Heart left ventricle (tissue), 13 donors: Measurements from ENCODE around the gene ARFGAP1.

Experiments
- POLR2A ChIP-seq, 2 donors: fragments of 450-650 bp; IDR thresholded peaks; one replicate each; pipeline ENCODE4 v1.6.1; 2017; ENCODE audit warnings: antibody characterized with exemption in 2 of 2, mild to moderate bottlenecking in 2 of 2, moderate library complexity in 2 of 2
- TF ChIP-seq, protein P1 (sequence below), 12 donors: fragments of 200-600 bp; sonication (generic) in 4 of 12; IDR thresholded peaks; one replicate each; pipeline versions ENCODE4 v1.5.0 to v1.8.0; 2018 to 2022; ENCODE audit warnings: antibody characterized with exemption in 12 of 12, mild to moderate bottlenecking in 5 of 12
- donor health status: ischemic (EF 13 %, LVEDD 7.1; RV severe dilation, severe dysfunction).
- donor health status: DM: no; HTN: yes; CAD: no.
- donor health status: DM: no; HTN: no; CAD: no.
- donor health status: ischemic (EF 25% LVEDD 6.9; RV normal size, moderate dysfunction).
- donor health status: ischemic (EF 25% LVEDD 5.7; RV mildly dilated, moderate dysfunction).
- donor health status: ischemic (EF 35%, LVEDD 5.7; RV mildly dilated, moderate dysfunction).
- donor health status: nonischemic (EF 11% LVEDD 7.7; RV severe dilation, severe dysfunction).
- donor health status: DM: yes; HTN: yes; CAD: no.
- donor health status: PGD.
- donor health status: ischemic (EF 29% LVEDD 5.4; RV normal size, mild dysfunction).
- donor health status: nonischemic (EF 23%, LVEDD 6.1; RV moderate dilation, normal function).

DNA sequence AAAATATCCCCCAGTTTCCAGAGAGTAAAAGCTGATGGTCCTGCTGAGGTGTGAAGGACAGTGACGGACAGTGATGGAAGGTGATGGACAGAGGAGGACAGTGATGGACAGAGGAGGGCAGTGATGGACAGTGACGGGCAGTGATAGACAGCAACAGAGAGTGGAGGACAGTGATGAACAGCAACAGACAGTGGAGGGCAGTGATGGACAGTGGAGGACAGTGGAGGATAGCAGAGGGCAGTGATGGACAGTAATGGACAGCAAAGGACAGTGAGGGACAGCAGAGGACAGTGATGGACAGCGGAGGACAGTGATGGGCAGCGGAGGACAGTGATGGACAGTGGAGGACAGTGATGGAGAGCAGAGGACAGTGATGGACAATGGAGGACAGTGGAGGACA lies 15.7 kb upstream of the ARFGAP1 start:
- TF ChIP-seq, protein P1, sequence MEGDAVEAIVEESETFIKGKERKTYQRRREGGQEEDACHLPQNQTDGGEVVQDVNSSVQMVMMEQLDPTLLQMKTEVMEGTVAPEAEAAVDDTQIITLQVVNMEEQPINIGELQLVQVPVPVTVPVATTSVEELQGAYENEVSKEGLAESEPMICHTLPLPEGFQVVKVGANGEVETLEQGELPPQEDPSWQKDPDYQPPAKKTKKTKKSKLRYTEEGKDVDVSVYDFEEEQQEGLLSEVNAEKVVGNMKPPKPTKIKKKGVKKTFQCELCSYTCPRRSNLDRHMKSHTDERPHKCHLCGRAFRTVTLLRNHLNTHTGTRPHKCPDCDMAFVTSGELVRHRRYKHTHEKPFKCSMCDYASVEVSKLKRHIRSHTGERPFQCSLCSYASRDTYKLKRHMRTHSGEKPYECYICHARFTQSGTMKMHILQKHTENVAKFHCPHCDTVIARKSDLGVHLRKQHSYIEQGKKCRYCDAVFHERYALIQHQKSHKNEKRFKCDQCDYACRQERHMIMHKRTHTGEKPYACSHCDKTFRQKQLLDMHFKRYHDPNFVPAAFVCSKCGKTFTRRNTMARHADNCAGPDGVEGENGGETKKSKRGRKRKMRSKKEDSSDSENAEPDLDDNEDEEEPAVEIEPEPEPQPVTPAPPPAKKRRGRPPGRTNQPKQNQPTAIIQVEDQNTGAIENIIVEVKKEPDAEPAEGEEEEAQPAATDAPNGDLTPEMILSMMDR (IDR thresholded peaks at IDR 0.05), result no peak
- no peak for TF ChIP-seq POLR2A (IDR thresholded peaks at IDR 0.05)
